NCI-H2081 (cell line): ENCODE measurements around the gene RALGPS1.

Experiments used
- DNase-seq, 2 experiments: peaks; one replicate each; lab custom pipeline; 2025; lab: John Stamatoyannopoulos, UW

RALGPS1 gene

DNA sequence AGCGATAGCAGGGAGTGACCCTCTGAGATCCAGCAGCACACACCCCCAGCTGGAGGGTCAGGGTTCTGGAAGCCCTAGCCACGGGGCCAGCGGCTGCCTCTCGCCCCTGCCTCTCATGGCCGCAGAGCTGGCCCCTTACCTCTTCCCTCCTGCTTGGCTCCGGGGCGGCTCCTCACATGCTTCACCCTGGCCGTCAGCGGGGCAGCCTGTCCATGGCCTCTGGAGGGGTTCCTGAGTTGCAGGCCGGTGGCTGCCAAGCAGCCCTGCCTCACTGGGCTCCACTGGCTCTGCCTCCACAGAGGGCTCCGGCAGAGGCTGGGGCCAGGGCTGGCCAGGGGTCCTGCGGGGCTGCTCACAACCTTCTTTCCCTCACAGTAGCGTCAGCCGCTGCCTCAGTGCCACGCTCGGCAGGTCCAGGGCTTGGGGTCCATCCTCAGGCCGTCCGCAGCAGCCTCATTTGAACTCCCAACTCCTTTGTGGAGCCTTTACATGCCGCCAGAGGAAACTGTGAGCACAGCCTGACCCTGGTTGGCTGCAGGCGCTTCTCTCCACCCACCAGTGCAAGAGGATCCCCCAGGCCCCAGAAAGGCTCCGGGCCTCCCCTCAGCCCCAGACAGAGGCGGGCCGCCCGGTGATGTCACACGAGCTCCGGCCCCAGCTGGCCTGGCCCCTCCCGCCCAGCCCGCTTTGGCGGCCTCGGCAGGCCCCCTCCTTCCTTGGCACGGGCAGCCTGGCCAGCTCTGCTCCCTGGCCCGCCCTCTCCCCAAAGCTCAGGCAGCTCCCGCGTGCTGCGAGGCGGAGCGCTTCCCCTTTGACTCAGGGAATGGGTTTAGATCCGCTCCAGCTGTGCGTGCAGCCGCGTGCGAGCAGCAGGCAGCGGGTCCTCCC lies 207.8 kb downstream of the RALGPS1 start, which contains the start of gene ANGPTL2:
Gene ANGPTL2, minus strand, starts transcription at position 460 of the 888 bp plus-strand sequence. CDS start 13,904 bp downstream, outside the sequence.
- DNase-seq, result peak; percentile 33 to 55

DNA sequence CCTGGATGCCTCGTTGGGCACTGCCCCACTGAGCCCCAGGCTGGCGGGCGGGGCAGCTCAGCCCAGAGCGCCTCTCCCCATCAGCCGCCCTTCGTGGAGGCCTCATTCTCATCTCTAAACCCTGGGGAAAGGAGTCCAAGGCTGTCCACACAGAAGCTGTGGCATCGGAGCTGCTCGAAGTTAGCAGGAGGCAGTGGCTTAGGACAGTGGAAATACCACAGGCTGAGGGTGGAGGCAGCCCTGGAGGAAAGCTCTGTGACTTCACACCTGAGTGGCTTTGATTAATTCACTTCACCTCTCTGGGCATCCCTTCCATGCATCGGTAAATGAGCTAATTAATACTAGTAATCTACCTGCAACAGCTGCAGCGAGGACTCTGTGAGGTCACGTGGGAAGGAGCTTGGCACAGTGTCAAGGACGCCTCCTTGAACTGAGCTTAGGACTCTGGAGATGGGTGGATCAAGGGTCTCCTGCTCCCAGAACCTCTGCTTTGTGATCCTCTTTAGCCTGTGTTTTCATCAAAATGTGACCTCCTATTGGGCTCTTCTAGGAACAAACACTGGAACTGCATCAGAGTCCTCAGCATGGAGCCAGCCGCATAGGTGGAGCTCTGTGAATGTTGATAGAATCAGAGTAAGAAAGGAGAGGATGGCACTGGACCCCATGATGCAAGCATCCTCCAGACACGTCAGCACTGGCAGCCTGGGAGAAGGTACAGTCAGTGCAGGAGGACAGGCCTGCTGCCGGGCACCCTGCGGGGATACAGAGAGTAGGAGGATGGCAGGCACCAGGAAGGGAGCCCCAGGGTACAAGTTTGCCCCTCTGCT lies 208.7 kb downstream of the RALGPS1 start:
- peak in 1 of 2 experiments; percentile 41 for DNase-seq

DNA sequence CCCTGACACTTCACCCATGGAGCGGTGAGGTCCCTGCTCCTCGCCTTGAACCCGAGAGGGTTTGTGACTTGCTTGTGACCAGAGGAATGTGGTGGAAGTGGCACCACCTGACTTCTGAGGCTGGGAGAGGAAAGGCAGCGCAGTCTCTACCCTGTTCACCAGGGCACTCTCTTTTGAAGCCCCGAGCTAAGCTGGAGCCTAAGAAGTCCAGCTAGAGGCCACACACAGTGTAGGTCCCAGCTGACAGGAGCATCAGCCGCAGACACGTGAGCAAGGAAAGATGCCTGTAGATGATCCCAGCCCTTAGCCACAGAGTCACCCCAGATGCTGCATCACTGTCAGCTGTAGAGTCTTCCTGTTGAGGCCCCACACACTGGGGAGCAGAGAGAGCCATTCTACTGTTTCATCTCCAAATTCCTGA lies 209.5 kb downstream of the RALGPS1 start:
- no peak for DNase-seq

DNA sequence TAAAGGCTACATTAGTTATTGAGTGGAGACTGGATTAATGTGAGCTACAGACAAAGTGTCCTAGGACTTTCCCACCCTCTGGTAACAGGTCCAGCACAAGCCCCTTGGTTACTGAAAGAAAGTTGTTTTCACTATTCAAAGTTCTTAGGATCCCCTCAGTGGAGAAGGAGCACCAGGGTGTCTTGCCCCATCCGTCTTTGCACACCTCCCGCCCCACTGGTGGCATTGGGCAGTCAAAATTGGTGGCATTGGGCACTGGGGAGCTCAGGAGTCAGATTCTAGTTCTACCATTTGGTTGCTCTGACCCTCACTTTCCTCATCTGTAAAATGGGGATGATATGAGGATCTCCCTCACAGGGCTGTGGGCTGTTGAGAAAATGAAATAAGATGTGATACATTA lies 210.2 kb downstream of the RALGPS1 start:
- DNase-seq, result no peak

DNA sequence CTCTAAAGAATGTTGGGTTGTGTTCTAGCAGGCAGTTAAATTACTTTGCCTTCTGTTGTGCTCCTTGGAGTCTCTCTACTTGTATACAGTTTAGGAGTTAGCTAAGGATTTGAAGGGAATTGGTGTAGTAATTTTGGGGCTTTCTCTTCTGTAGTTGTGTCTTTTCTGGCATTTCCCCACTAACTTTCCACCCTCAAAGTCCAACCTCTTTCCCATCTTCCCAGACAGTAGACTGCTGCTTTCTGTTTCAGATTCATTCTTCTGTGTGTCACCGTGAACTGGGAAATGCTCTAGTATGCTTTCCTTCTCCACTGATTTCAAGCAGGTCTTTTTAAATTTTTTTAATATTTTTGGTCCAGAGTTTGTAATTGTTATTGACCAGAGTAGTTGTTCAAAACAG lies 212.4 kb downstream of the RALGPS1 start:
- no peak for DNase-seq

DNA sequence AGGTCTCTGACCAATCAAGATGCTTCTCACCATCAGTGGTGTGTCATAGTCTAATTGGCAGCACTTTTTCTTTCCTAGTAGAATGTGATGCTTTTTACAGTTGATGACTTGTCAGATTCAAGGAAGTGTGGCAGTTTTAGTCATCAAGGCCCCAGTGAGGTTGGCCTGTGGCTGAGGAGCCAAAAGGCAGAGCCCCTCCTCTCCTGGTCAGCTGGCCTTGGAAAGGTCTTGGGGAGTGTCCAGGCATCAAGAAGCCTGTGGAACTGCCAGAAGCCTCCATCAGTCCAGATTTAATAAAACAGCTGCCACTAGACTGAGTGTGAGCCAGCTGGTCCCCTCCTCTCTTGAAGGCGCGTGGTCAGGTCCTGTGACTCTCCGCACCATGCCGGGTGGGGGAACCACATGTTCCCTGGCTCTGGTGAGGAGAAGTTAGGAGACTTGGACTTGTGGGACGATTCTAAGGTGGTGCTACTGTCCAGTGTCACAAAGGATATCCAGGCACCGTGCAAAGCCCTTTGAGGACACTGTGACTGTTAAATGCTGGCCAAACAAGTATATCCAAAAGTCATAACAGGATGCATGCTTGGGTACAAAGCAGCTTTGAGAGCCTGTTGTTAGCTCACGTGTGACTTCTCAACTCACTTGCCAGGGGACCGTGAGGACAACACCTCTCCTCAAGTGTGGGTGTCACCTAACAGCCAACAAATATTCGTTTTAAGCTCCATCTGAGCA lies 213.9 kb downstream of the RALGPS1 start:
- no peak for DNase-seq

DNA sequence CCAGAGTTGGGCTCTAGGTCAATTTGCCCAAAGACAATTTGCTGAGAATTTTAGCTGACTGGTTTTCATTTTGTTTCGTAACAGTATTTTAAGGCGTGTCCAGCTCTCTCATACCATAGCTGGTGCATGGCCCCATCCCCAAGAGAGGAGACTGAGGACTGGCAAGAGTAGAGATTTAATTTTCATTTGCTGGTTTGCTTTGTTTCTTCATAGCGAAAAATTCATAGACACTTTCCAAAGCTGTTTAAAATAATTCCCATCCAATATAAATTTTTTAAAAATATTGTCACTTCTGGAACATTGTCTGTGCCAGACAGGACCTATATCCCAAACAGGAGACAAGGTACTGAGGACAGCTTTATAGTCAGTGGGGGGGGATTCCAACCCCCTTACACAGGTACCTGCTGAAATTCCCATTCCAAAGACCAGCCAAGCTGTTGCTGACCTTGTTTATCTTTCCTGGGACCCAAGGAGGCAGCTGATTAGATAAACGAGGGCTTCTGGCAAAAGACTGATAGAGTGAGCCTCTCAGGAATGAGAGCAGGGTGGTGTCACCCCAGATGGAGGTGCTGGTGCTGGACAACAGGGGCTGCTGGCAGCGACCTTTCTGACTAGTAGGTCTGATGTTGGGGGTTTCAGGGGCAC lies 214.6 kb downstream of the RALGPS1 start:
- no peak for DNase-seq

DNA sequence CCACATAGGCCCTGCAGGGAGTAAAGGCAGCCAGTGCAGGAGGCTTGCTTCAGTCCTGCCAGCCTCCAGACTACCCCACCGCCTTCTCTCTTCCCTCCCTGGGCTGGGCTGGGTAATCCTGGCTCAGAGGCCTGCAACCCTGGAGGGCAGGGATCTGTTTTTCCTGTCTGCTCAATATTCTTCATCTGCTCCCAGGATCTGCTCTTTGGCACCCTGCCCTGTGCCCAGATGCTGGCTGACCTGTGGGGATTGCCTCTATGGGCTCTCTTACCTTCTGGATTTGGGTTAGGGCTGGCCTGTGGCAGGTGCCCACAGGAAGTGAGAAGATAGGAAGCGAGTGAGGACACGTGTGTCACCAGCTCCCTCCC lies 215.1 kb downstream of the RALGPS1 start:
- DNase-seq, result no peak

DNA sequence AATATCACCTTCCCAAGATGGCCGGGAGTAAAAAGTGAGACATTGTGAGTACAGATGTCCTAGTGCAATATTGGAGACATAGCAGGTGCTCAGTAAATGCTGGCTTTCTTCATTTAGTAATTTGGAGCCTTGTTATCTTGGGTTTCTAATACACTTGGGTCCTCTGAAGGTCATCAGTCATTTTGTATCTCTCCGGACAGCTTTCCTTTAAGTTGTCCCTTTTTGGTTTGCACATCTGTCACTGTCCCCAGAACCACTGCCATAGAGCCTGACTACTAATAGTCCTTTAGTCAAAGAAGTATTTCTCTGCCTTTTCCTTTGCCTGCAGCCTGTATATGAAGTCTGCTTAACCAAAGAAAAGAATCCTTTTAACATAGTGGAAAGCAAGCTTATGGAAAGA lies 215.7 kb downstream of the RALGPS1 start:
- no peak for DNase-seq

DNA sequence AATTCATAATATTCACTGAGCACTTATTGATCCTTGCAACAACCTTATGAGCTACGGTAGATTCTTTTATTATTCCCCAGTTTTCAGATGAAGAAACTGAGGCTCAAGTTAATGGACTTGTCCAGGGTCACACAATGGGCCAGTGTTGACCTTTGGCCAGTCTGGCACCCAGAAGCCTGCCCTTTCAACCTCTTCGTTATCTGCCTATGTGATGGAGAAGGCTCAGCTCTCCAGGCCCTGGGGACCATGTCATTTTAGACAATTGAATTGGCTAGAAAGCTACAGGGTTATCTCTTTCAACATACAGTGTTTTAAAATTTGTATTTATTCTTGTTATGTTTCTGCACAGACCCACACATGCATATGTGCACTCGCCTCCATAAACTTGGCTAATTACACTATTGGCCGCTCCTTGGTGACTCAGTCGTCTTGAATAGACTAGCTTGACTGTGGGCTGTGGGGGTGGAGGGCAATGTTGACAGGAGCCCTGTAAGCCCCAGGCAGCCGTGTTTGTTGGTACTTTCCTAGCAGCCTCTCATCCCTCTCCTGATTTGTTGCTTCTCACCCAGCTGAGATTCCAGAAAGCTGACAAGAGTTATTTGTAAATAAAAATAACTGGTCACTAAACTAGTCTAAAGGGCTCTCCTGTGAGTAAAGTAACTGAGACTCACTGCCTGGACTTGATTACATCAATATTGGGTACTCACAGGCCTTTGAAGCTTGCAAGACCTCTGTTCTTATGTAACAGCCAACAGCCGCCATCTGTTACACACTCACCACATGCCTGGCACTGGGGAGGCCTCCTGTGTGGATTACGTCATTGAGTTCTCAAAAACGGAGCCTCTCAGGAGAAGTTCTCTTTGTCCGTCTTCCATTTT lies 216.3 kb downstream of the RALGPS1 start:
- DNase-seq, result no peak

DNA sequence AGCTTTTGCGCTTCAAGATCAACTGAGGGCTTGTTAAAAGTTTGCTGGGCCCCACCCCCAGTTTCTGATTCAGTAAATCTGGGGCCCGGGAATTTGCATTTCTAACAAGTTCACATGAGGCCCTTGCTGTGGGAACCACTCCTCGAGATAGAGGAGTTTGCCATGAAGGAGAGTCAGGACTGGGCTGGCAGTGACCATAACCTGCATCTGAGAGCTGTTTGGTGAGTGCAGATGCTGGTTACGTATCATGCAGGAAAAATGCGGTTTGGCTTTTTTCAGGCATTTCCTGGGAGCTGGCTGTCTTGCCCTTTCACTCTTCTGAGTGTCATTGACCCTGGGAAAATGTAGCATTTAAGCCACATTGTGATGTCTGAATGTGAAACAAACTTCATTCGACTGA lies 217.3 kb downstream of the RALGPS1 start:
- no peak for DNase-seq

DNA sequence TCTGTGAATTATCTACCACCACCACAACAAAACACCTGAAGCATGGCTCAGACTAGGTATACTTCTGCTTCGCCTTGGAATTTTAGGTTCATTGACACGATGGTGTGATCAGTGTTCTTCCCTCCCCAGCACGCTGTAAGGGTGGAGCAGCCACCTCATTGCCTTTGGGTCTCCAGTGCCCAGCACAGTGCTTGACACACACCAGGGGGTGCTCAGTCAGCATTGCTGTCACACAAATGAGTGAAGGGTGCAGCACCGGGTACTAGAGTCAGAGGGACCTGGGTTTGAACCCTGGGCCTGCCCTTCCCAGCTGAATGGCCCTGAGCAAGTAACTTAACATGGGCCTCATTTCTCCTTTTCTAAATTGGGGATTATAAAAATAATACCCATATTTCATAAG lies 217.8 kb downstream of the RALGPS1 start:
- DNase-seq, result no peak

DNA sequence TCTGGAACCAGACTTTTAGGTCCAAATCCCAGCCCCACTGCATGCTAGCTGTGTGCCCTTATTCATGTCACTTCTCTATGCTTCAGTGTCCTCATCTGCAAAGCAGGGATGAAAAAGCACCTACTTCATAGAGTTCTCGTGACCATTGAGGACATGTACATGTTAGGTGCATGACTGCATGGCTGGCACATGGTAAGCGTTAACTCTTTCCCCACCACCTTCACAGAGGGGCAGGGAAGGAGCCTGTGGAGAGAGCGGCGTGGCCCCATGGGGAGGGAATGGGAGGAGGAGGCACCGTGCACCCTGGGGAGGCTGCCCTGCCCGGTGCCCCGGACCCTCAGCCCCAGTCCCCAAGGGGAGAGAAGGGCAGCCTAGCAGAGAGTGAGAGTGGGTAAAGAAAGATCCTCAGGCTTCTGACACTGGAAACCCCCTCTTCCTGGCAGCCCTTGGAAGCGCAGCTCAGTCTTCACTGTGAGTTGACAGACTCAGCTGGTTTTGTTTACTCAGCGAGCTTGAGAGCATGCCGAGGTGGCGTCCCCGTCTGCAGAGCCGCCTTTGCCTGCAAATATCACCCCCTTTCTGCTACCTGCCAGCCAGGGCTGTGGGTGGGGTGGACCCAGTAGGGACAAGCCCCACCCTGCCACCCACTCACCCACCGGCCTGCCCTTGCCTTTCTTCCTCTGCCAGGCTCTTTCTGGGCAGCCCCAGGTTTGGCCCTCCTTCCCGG lies 218.5 kb downstream of the RALGPS1 start:
- DNase-seq, result peak; percentile 6 to 46

DNA sequence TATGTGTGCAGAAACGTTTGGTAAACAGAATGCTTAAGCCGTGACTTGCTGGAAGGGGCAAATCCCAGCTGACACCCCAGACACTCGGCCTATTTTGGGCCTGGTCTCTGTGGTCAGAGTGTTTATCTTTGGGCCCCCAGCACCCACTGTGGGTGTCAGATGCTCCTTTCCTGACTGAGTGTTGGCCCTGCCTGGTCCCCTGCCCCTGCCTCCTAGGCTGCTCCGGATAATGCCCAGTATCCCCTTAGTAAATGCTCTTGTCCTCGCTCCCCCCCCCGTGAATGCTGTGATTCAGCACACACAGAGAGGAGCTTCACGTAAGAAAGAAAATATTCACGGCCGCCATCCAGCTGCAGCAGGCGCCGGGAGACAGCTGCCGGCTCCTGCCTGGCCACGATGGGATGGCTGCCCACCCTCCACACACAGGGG lies 219.2 kb downstream of the RALGPS1 start:
- DNase-seq, result no peak

DNA sequence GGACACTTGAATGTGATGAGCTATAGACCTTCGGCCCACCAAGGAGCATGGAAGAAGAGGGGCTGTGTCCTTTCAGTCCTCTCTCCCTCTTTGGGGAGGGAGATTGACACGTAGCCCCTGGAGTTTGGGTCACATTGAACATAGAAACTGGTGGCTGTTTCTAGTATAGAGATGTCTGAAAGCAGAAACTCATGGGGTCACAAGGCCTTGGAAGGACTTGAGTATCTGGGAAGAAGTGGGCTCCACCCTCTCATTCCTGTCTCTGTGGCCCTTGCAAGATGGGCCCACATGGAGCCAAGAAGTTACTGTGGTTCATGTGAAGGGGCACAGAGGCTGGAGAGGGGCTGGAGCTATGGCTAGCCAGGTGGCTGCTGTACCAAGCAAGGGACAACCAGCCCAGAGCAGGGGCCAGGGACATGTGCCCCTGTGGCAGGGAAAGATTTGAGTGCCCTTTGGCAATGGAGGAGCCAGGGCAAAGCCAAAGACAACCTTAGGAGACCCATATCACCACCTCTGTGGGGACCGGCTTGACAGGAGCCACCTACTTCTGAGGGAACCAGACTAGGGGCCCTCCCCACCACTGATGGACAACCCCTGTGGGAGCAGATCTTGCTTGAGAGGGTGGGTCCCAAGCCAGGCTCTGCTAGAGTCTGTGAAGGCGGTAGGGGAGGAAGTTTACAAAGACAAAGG lies 220.6 kb downstream of the RALGPS1 start:
- DNase-seq, result no peak

DNA sequence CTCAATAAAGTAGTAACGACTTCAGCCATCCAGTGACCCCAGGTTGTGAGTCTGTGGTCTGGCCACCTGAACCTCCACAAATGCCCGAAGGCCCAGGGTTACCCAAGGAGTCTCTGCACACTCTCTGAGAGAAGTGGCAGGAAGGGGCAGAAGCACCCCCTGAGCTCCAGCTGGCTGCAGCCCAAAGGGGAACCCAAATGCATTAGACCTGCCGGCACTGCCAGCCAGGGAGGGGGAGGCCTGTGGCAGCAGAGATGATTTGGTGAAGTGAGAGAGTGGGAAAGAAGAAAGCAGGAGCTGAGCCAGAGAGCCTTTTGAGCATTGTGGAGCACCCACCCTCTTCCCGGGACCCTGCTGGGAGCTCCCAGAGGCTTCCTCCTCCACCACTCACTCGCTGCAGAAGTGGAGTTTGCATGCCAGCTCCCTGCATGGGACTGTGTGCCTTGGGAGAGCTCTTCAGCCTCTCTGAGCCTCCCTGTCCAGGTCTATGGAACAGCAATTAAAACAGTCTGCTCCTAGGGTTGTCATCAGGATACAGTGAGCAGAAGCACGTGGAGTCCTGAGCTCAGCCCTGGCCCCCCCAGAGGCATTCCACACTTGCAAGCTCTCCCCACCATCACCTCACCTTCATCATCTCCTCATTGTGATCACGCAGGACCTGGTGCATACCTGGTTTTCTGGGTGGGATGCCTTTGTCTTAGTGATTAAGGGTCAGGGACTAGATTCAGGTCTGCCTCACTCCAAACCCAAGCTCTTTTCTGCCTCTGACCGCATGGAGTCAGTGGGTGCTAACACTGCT lies 221.7 kb downstream of the RALGPS1 start:
- no peak for DNase-seq

DNA sequence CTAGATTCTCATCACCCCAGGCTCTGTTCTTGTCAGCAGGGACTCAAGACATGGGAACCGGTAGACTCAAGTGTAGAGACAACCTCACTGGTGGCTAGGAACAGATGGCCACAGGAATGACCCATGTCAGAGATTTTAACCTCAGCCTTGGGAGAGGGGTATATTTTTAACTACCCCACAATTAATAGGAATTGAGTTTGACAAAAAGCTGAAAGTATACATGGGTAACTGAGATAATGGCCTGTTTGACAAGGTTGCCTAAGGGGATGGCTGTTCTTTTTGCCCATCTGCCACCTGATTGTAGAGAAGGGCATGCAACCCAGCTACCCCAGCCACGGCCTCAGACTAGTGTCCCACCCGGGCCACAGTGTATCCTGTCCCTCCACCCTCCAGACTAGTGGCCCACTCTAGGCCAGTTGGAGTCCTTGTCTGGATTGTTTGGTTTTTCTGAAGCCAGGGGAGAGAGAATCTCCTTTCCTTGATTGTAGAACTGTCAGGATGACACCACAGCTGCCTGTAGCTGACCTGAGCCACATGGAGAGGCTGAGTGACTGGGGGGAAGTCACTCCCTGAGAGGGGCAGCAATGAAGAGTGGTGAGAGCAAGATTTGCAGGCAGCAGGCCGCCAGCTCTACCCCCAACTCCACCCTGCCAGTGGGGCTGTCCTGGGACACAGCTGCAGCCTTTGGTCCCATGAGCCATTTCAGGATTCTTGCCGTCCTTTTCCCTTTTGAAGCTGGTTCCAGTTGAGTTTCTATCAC lies 222.5 kb downstream of the RALGPS1 start:
- DNase-seq, result no peak
